Measurements from ENCODE around the gene SH3BP4.

DNA sequence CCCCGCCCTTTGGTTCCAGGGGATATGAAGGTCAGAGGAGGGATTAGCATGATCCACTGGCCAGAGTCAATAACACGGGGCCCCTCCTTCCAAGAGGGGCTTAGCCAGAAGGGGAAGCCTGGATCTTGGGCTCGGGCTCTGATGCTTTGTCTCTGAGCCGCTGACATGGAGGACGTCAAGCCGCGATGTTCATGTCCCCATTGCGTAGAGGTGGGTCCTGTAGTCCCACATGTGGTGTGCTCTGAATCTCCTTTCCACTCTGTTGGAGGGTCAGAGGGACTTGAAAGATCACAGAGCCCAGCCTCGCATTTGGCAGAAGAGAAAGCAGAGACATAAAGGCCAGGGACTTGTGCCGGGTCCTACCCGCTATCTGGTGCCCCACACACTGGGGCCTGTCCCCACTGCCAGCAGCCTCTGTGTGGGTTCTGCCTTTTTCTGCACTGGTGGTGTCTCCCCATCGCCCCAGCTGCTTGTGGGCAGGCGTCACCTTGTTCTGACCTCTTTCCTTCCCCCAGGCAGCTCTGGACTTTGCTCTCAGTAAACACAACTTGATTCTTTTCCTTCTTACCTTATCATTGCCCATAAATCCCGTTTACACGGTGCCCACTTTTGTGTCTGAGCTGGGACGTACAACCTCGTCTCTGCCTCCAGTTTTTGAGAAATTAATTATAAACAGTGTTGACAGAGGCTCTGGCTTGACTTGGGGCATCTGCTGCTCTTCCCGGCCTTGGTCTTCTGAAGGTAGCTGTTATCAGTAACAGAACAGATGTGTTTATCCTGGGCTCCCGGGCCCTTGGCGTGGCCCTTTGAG lies 48.8 kb downstream of the SH3BP4 start:
- TF ChIP-seq EP300 (IDR thresholded peaks at IDR 0.05) (no peak), POLR2A (IDR thresholded peaks at IDR 0.05) (no peak)
